ENCODE data around the gene PHKA2.

Gene PHKA2

DNA sequence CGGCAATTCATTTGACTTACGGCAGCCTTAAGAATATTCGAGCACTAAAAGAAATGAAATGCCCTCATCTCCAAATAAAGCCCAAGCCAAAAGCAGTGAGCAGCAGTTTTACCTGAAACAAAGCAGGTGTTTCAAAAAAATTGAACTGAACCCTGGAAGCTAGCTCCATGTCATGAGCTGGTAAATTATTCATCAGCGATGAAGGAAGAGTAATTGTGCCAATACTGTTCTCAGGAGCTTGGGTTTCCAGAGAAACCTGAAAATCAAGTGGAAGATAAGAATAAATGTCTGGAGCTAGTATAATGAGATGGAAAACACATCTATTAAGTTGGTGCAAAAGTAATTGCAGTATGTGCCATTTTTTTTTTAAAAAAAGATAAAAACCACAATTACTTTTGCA lies 24.0 kb upstream of the PHKA2 start:
- H3K4me3 ChIP-seq (ENCODE audit: control insufficient read depth, low read depth, low read length) = no peak overlapping the region
- TF ChIP-seq CTCF (IDR thresholded peaks at IDR 0.05; ENCODE audit: control insufficient read depth, insufficient read depth, low read depth, low read length, missing control alignments) = no peak
- DNase-seq (ENCODE audit: low read depth) = no peak

DNA sequence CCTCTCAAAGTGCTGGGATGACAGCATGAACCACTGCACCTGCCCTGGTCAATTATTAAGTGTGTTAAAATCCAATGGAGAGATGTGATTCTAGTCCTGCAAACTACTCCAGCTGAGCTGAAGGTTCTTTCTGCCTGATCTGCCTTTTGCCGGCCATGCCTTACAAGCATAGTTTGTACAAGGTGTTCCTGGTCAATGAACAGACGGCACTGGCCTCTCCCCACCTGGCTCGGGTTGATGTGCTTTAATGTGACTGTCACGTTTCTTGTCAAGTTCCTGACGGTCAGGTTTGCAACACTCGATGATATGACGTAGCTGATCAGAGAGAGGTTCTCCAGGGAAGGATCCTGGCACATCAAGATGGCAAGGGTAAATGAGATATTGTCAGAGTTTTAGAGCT lies 23.1 kb upstream of the PHKA2 start:
- DNase-seq (ENCODE audit: low read depth) = no peak
- H3K4me3 ChIP-seq (ENCODE audit: control insufficient read depth, low read depth, low read length) = no peak overlapping the region
- no peak for TF ChIP-seq CTCF (IDR thresholded peaks at IDR 0.05; ENCODE audit: control insufficient read depth, insufficient read depth, low read depth, low read length, missing control alignments)

- no peak for DNase-seq (ENCODE audit: low read depth)
- no peak for TF ChIP-seq CTCF (IDR thresholded peaks at IDR 0.05; ENCODE audit: control insufficient read depth, insufficient read depth, low read depth, low read length, missing control alignments)
- H3K4me3 ChIP-seq (ENCODE audit: control insufficient read depth, low read depth, low read length) = no peak overlapping the region
These were observed 22.0 kb upstream of the PHKA2 start for GRCh38 chrX:19005909-19006308.

GRCh38 chrX:19003756-19004155 lies 19.8 kb upstream of the PHKA2 start:
- TF ChIP-seq CTCF (IDR thresholded peaks at IDR 0.05; ENCODE audit: control insufficient read depth, insufficient read depth, low read depth, low read length, missing control alignments) = no peak
- no peak for DNase-seq (ENCODE audit: low read depth)
- no peak overlapping the region for H3K4me3 ChIP-seq (ENCODE audit: control insufficient read depth, low read depth, low read length)

DNA sequence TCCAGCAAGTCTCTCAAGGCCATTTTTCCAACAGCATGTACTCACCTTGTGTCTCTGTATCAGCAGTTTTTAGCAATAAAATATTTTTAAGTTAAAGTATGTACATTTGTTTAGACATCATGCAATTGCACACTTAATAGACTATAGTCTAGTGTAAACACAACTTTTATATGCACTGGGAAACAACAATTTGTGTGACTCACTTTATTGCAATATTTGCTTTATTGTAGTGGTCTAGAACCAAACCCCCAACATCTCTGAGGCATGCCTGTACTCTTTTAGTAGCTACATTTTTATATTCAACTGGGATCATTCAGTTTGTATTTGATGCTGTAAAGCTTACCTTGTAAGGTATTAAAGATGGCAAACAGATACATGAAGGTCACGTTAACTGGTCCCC lies 14.7 kb upstream of the PHKA2 start:
- H3K4me3 ChIP-seq (ENCODE audit: control insufficient read depth, low read depth, low read length) = no peak overlapping the region
- no peak for DNase-seq (ENCODE audit: low read depth)
- TF ChIP-seq CTCF (IDR thresholded peaks at IDR 0.05; ENCODE audit: control insufficient read depth, insufficient read depth, low read depth, low read length, missing control alignments) = no peak

- no peak overlapping the region for H3K4me3 ChIP-seq (ENCODE audit: control insufficient read depth, low read depth, low read length)
- no peak for TF ChIP-seq CTCF (IDR thresholded peaks at IDR 0.05; ENCODE audit: control insufficient read depth, insufficient read depth, low read depth, low read length, missing control alignments)
- no peak for DNase-seq (ENCODE audit: low read depth)
These were observed 14.0 kb upstream of the PHKA2 start for GRCh38 chrX:18997916-18998315.

DNA sequence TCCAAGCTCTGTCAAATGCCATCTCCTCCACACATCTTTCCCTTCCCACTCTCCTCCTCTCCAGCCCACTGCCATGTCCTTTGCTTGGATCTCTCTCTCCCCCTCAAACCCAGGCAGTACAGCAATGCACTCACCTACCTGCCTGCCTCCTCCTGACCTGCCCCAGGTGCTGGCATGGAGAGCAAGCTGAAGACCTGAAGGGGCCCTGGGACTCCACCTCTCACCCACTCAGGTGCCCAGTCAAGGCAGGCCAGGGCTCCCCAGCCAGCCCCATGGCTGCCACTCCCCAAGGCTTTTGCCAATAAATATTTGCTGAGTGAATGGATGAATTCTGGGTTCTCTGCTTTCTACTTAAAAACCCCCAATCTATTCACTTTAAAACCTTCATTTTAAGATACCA lies 12.6 kb upstream of the PHKA2 start:
- no peak for TF ChIP-seq CTCF (IDR thresholded peaks at IDR 0.05; ENCODE audit: control insufficient read depth, insufficient read depth, low read depth, low read length, missing control alignments)
- H3K4me3 ChIP-seq (ENCODE audit: control insufficient read depth, low read depth, low read length) = no peak overlapping the region
- DNase-seq (ENCODE audit: low read depth) = no peak

All from AG09309 (cell line).